T-cell (primary cell): Measurements from ENCODE around the gene PXT1. TPM values are rescaled to one million over a fixed set of nuclear protein-coding genes. Genes with fewer than 3 reads are reported as not detected.

Experiments used
- ATAC-seq, 4 experiments: fragments of 200-7000 bp in 3 of 4; fragments of 150-1000 bp in 1 of 4; cut with Tn5 transposase; replicated peaks in 1 of 4; 1 replicate in 3 of 4; 2 replicates in 1 of 4; pipeline ENCODE4 v1.10.0; 2021; ENCODE audit warnings: moderate library complexity in 3 of 4, mild to moderate bottlenecking in 2 of 4, moderate number of reproducible peaks in 1 of 4
- CTCF ChIA-PET, 2 donors: fragments of 300-600 bp; sonication (Branson Sonifier 250); formaldehyde crosslinking; loops; one replicate each; lab custom pipeline; 2022; ENCODE audit warnings: antibody characterized with exemption in 2 of 2; lab: Charles Lee
- POLR2A ChIA-PET, 2 donors: fragments of 300-600 bp; sonication (Branson Sonifier 250); formaldehyde crosslinking; loops; one replicate each; lab custom pipeline; 2022; ENCODE audit warnings: antibody characterized with exemption in 2 of 2; lab: Charles Lee
- DNase-seq, 35 experiments: peaks; one replicate each; pipeline versions ENCODE4 v3.0.0 to v3.0.0-alpha.2; 2013 to 2023
- H3K27ac ChIP-seq: one replicate; pipeline ENCODE4 v1.5.1; 2013; ENCODE audit warnings: low read length
- H3K27me3 ChIP-seq, 2 experiments: replicated peaks in 1 of 2; 1 replicate in 1 of 2; 2 replicates in 1 of 2; pipeline versions ENCODE4 v1.6.1 to v1.7.0; 2013; ENCODE audit warnings: low read length in 1 of 2, mixed read lengths in 1 of 2; ENCODE audit not compliant: control insufficient read depth in 2 of 2, insufficient read depth in 2 of 2; ENCODE audit errors: extremely low read depth in 1 of 2
- H3K36me3 ChIP-seq, 2 donors: 1 replicate in 1 of 2; 2 replicates in 1 of 2; pipeline versions ENCODE4 v1.6.1 to v1.7.0; 2013; ENCODE audit warnings: low read length in 1 of 2; ENCODE audit not compliant: control insufficient read depth in 2 of 2, insufficient read depth in 1 of 2; ENCODE audit errors: extremely low read depth in 1 of 2
- H3K4me1 ChIP-seq, 2 experiments: 1 replicate in 1 of 2; 2 replicates in 1 of 2; pipeline versions ENCODE4 v1.6.1 to v1.7.0; 2013; ENCODE audit warnings: low read length in 2 of 2, mixed read lengths in 1 of 2; ENCODE audit not compliant: insufficient read depth in 2 of 2, control insufficient read depth in 1 of 2; ENCODE audit errors: extremely low read depth in 1 of 2
- H3K4me3 ChIP-seq, 2 donors: 1 replicate in 1 of 2; 2 replicates in 1 of 2; pipeline versions ENCODE4 v1.5.1 to v1.7.0; 2013; ENCODE audit warnings: mild to moderate bottlenecking in 2 of 2, low read length in 1 of 2, moderate library complexity in 1 of 2; ENCODE audit not compliant: control insufficient read depth in 1 of 2; ENCODE audit errors: extremely low read depth in 1 of 2
- H3K9me3 ChIP-seq: 2 replicates; pipeline ENCODE4 v1.7.0; 2013
- H3K27ac Mint-ChIP-seq, 2 donors: one replicate each; pipeline ENCODE4 v1.8.0; 2020 to 2021; ENCODE audit warnings: mild to moderate bottlenecking in 2 of 2, mixed read lengths in 2 of 2
- H3K27me3 Mint-ChIP-seq, 2 donors: one replicate each; pipeline ENCODE4 v1.8.0; 2021 to 2022; ENCODE audit warnings: mixed read lengths in 2 of 2
- H3K36me3 Mint-ChIP-seq: one replicate; pipeline ENCODE4 v1.8.0; 2021; ENCODE audit warnings: mixed read lengths
- H3K4me1 Mint-ChIP-seq, 3 donors: one replicate each; pipeline ENCODE4 v1.8.0; 2020 to 2022; ENCODE audit warnings: mixed read lengths in 3 of 3, mild to moderate bottlenecking in 1 of 3
- H3K4me3 Mint-ChIP-seq, 3 donors: one replicate each; pipeline ENCODE4 v1.8.0; 2020 to 2022; ENCODE audit warnings: mild to moderate bottlenecking in 3 of 3, mixed read lengths in 3 of 3, moderate library complexity in 3 of 3
- H3K9me3 Mint-ChIP-seq, 3 donors: one replicate each; pipeline ENCODE4 v1.8.0; 2020 to 2022; ENCODE audit warnings: mixed read lengths in 3 of 3
- WGBS: methylation state at CpG from one replicate; pipeline ENCODE4 v1.1.5; 2013; ENCODE audit warnings: missing lambda C conversion rate; ENCODE audit not compliant: insufficient coverage; 5-methylcytosine and 5-hydroxymethylcytosine counted together
- total RNA-seq, 35 experiments: library from RNA in 6 of 35; stranded (reverse) in 6 of 35; fragments of 120-200 nt in 1 of 35; gene quantifications; one replicate each; pipeline versions ENCODE4 v1.2.1 to v1.2.4 and lab custom pipeline; 2013 to 2026

The PXT1 gene
- total RNA-seq, 5 donors from 2014 or later (not counting 1 experiment from before 2014, with no cell fraction given): 0.13 to 0.44 (median 0.25) TPM; not detected in 1

- H3K4me3 Mint-ChIP-seq: no peak overlapping the region
- no peak for DNase-seq
- ChIA-PET CTCF (interaction anchor here in 1 of 2 donors (1.6 kb wide), 1 partner anchor 10 kb away, joined by 7 read pairs; no protein-coding TSS in a partner anchor), POLR2A (no interaction called here)
- H3K9me3 ChIP-seq: no peaks in the 10 kb centered on the region
- H3K27ac ChIP-seq: no peak overlapping the region
- peaks cover 0 to 2% of the 10 kb centered on the region in 2 experiments for H3K27me3 ChIP-seq
- H3K9me3 Mint-ChIP-seq: no peaks in the 10 kb centered on the region
- no peaks in the 10 kb centered on the region for H3K27me3 Mint-ChIP-seq
- 85% methylated on average over 12 of the region's 15 CpGs for whole genome bisulfite sequencing
- no peaks in the 10 kb centered on the region for H3K4me1 Mint-ChIP-seq
- no peak overlapping the region for H3K27ac Mint-ChIP-seq
- H3K4me1 ChIP-seq: no peaks in the 10 kb centered on the region
- no peaks in the 10 kb centered on the region for H3K36me3 Mint-ChIP-seq
- no peak overlapping the region for H3K4me3 ChIP-seq
- no peaks in the 10 kb centered on the region for H3K36me3 ChIP-seq
- no peak for ATAC-seq
Measured at GRCh38 chr6:36350681-36351571, 91.7 kb downstream of the PXT1 start.

GRCh38 chr6:36350082-36350481 lies 92.6 kb downstream of the PXT1 start:
- H3K4me3 Mint-ChIP-seq: no peak overlapping the region
- POLR2A ChIA-PET: no interaction called here
- Histone ChIP-seq H3K36me3 (no peaks in the 10 kb centered on the region), H3K4me1 (no peaks in the 10 kb centered on the region), H3K4me3 (no peak overlapping the region), H3K9me3 (no peaks in the 10 kb centered on the region), H3K27ac (no peak overlapping the region), H3K27me3 (peaks cover 0 to 2% of the 10 kb centered on the region in 2 experiments)
- no peaks in the 10 kb centered on the region for H3K27me3 Mint-ChIP-seq
- WGBS: no CpG with 5 or more reads among the region's 4 CpGs
- no peaks in the 10 kb centered on the region for H3K9me3 Mint-ChIP-seq
- no peaks in the 10 kb centered on the region for H3K4me1 Mint-ChIP-seq
- CTCF ChIA-PET: interaction anchor here in 1 of 2 donors (1.6 kb wide), 1 partner anchor 9 kb away, joined by 7 read pairs; no protein-coding TSS in a partner anchor
- H3K36me3 Mint-ChIP-seq: no peaks in the 10 kb centered on the region
- H3K27ac Mint-ChIP-seq: no peak overlapping the region
- ATAC-seq: no peak
- no peak for DNase-seq

- H3K4me3 Mint-ChIP-seq: no peak overlapping the region
- H3K4me1 Mint-ChIP-seq: no peaks in the 10 kb centered on the region
- no peaks in the 10 kb centered on the region for H3K4me1 ChIP-seq
- H3K4me3 ChIP-seq: no peak overlapping the region
- ChIA-PET POLR2A (no interaction called here), CTCF (interaction anchor here in 1 of 2 donors (1.1 kb wide), 1 partner anchor 8 kb away, joined by 4 read pairs; no protein-coding TSS in a partner anchor)
- no peaks in the 10 kb centered on the region for H3K9me3 ChIP-seq
- H3K27ac Mint-ChIP-seq: no peak overlapping the region
- H3K27me3 ChIP-seq: peaks cover 0 to 2% of the 10 kb centered on the region in 2 experiments
- no peaks in the 10 kb centered on the region for H3K27me3 Mint-ChIP-seq
- no peaks in the 10 kb centered on the region for H3K36me3 ChIP-seq
- H3K9me3 Mint-ChIP-seq: no peaks in the 10 kb centered on the region
- no peaks in the 10 kb centered on the region for H3K36me3 Mint-ChIP-seq
- no peak overlapping the region for H3K27ac ChIP-seq
- peak in 28 of 35 experiments; percentile 6 to 54 (median 26) for DNase-seq
- 64% methylated on average over 3 of the region's 6 CpGs for WGBS
- ATAC-seq: peak in 2 of 4 experiments; percentile 40 to 69
Measured at GRCh38 chr6:36349240-36349639, 93.4 kb downstream of the PXT1 start.

GRCh38 chr6:36347621-36348020 lies 95.0 kb downstream of the PXT1 start:
- no peaks in the 10 kb centered on the region for H3K9me3 ChIP-seq
- H3K4me3 ChIP-seq: no peak overlapping the region
- no peaks in the 10 kb centered on the region for H3K9me3 Mint-ChIP-seq
- ChIA-PET CTCF (no interaction called here), POLR2A (interaction anchor here in 1 of 2 donors (0.6 kb wide), 1 partner anchor 1407 kb away, joined by 3 read pairs; no protein-coding TSS in a partner anchor)
- H3K4me1 ChIP-seq: no peaks in the 10 kb centered on the region
- peaks cover 0 to 2% of the 10 kb centered on the region in 2 experiments for H3K27me3 ChIP-seq
- no peaks in the 10 kb centered on the region for H3K27me3 Mint-ChIP-seq
- H3K36me3 Mint-ChIP-seq: no peaks in the 10 kb centered on the region
- ATAC-seq: no peak
- H3K4me3 Mint-ChIP-seq: no peak overlapping the region
- no peaks in the 10 kb centered on the region for H3K36me3 ChIP-seq
- 96% methylated on average over 2 of the region's 4 CpGs for WGBS
- no peak overlapping the region for H3K27ac ChIP-seq
- DNase-seq: no peak
- no peaks in the 10 kb centered on the region for H3K4me1 Mint-ChIP-seq
- H3K27ac Mint-ChIP-seq: no peak overlapping the region

GRCh38 chr6:36346486-36347273 lies 96.0 kb downstream of the PXT1 start:
- ATAC-seq (no peak), DNase-seq (no peak)
- ChIA-PET POLR2A (no interaction called here), CTCF (interaction anchor here in 1 of 2 donors (0.6 kb wide), 1 partner anchor 12 kb away, joined by 4 read pairs; no protein-coding TSS in a partner anchor)
- Histone ChIP-seq H3K4me3 (no peak overlapping the region), H3K27ac (no peak overlapping the region), H3K4me1 (no peaks in the 10 kb centered on the region), H3K9me3 (no peaks in the 10 kb centered on the region), H3K36me3 (no peaks in the 10 kb centered on the region), H3K27me3 (no peaks in the 10 kb centered on the region)
- H3K36me3 Mint-ChIP-seq: no peaks in the 10 kb centered on the region
- no peaks in the 10 kb centered on the region for H3K4me1 Mint-ChIP-seq
- H3K27me3 Mint-ChIP-seq: peaks cover 0 to 2% of the 10 kb centered on the region in 2 donors
- no peak overlapping the region for H3K4me3 Mint-ChIP-seq
- no peak overlapping the region for H3K27ac Mint-ChIP-seq
- no peaks in the 10 kb centered on the region for H3K9me3 Mint-ChIP-seq
- 93% methylated on average over 17 of the region's 20 CpGs for WGBS
